ENCODE data around the gene SUB1.

DNA sequence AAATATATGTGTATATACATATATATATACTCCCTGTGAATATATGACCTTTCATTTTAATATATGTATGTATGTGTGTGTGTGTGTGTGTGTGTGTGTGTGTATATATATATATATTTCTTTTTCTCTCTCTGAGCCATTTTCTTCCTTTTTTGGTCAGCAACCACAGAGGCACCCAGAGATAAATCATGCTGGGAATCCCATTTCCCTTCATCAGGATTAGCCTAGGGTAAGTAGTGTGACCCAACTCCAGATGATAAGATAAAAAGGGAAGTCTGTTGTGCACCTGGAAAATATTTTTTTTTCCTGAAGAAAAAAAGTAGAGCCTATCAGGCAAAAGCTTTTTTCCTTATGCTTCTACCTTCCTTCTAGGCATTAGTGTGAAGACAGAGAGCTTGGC lies 25.4 kb upstream of the SUB1 start:
- TF ChIP-seq ZBTB7A (IDR thresholded peaks at IDR 0.05; ENCODE audit: low read depth) (no peak), YY1 (IDR thresholded peaks at IDR 0.05; ENCODE audit: low read depth) (no peak), CREB1 (IDR thresholded peaks at IDR 0.05; ENCODE audit: low read depth) (no peak), EP300 (IDR thresholded peaks at IDR 0.05; ENCODE audit: borderline replicate concordance) (no peak), TEAD4 (IDR thresholded peaks at IDR 0.05) (no peak), CEBPB (IDR thresholded peaks at IDR 0.05) (no peak), TAF1 (IDR thresholded peaks at IDR 0.05; ENCODE audit: low read depth) (no peak), FOXM1 (IDR thresholded peaks at IDR 0.05; ENCODE audit: borderline replicate concordance, low read depth) (no peak), RAD21 (IDR thresholded peaks at IDR 0.05; ENCODE audit: low read depth) (no peak)
- TF ChIP-seq, protein P1, sequence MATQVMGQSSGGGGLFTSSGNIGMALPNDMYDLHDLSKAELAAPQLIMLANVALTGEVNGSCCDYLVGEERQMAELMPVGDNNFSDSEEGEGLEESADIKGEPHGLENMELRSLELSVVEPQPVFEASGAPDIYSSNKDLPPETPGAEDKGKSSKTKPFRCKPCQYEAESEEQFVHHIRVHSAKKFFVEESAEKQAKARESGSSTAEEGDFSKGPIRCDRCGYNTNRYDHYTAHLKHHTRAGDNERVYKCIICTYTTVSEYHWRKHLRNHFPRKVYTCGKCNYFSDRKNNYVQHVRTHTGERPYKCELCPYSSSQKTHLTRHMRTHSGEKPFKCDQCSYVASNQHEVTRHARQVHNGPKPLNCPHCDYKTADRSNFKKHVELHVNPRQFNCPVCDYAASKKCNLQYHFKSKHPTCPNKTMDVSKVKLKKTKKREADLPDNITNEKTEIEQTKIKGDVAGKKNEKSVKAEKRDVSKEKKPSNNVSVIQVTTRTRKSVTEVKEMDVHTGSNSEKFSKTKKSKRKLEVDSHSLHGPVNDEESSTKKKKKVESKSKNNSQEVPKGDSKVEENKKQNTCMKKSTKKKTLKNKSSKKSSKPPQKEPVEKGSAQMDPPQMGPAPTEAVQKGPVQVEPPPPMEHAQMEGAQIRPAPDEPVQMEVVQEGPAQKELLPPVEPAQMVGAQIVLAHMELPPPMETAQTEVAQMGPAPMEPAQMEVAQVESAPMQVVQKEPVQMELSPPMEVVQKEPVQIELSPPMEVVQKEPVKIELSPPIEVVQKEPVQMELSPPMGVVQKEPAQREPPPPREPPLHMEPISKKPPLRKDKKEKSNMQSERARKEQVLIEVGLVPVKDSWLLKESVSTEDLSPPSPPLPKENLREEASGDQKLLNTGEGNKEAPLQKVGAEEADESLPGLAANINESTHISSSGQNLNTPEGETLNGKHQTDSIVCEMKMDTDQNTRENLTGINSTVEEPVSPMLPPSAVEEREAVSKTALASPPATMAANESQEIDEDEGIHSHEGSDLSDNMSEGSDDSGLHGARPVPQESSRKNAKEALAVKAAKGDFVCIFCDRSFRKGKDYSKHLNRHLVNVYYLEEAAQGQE (IDR thresholded peaks at IDR 0.05; ENCODE audit: low read depth): no peak
- TF ChIP-seq, protein P2, sequence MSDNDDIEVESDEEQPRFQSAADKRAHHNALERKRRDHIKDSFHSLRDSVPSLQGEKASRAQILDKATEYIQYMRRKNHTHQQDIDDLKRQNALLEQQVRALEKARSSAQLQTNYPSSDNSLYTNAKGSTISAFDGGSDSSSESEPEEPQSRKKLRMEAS (IDR thresholded peaks at IDR 0.05): no peak
